M059J (cell line): Measurements from ENCODE around the gene CCDC57. TPM values are rescaled to one million over a fixed set of nuclear protein-coding genes. Genes with fewer than 3 reads are reported as not detected.
"Not testable (repeated sequence)": the region's sequence is repeated elsewhere in the genome, so short reads cannot be mapped to it uniquely, and the experiment has no call there.

Experiments
- DNase-seq: peaks from one replicate; pipeline ENCODE4 v3.0.0-alpha.2; 2012; ENCODE audit warnings: low read depth
- total RNA-seq: library from RNA; depleted of rRNA; stranded (reverse); fragments of >200 nt; shearing (Covaris generic); gene quantifications from 2 replicates; pipeline ENCODE4 v1.2.3, GENCODE V29; 2014

CCDC57 gene
- total RNA-seq, 1 experiment from 2014 or later, result 3.4 TPM

GRCh38 chr17:82177761-82178498 is 34.7 kb downstream of the CCDC57 start:
- DNase-seq, result no peak

GRCh38 chr17:82177276-82177675 is 35.4 kb downstream of the CCDC57 start:
- no peak for DNase-seq

- no peak for DNase-seq
These were observed 36.7 kb downstream of the CCDC57 start for GRCh38 chr17:82175951-82176350.

- DNase-seq, result no peak
These were observed 37.4 kb downstream of the CCDC57 start for GRCh38 chr17:82175201-82175600.

GRCh38 chr17:82174042-82174857 is 38.4 kb downstream of the CCDC57 start:
- not testable (repeated sequence) for DNase-seq

GRCh38 chr17:82173351-82174041 is 39.1 kb downstream of the CCDC57 start:
- no peak for DNase-seq

- no peak for DNase-seq
These were observed 40.0 kb downstream of the CCDC57 start for GRCh38 chr17:82172486-82173160.

GRCh38 chr17:82171750-82172375 is 40.8 kb downstream of the CCDC57 start:
- DNase-seq, result no peak

- no peak for DNase-seq
These were observed 42.2 kb downstream of the CCDC57 start for GRCh38 chr17:82170412-82170961.

GRCh38 chr17:82168568-82168967 is 44.1 kb downstream of the CCDC57 start:
- DNase-seq, result no peak

- DNase-seq, result no peak
These were observed 45.6 kb downstream of the CCDC57 start for GRCh38 chr17:82167028-82167427.

- DNase-seq, result no peak
These were observed 47.8 kb downstream of the CCDC57 start for GRCh38 chr17:82164853-82165252.

- DNase-seq, result no peak
These were observed 51.4 kb downstream of the CCDC57 start for GRCh38 chr17:82161216-82161615.

- peak; percentile 12 for DNase-seq
These were observed 52.6 kb downstream of the CCDC57 start for GRCh38 chr17:82160075-82160474.

- DNase-seq, result no peak
These were observed 53.8 kb downstream of the CCDC57 start for GRCh38 chr17:82158825-82159224.

- DNase-seq, result no peak
These were observed 55.3 kb downstream of the CCDC57 start for GRCh38 chr17:82157046-82158035.

GRCh38 chr17:82156284-82156925 is 56.2 kb downstream of the CCDC57 start:
- no peak for DNase-seq

GRCh38 chr17:82155606-82156005 is 57.0 kb downstream of the CCDC57 start:
- DNase-seq, result no peak

GRCh38 chr17:82154881-82155331 is 57.7 kb downstream of the CCDC57 start:
- no peak for DNase-seq
